ENCODE data around the gene OTUD6A.
A peak's percentile ranks its signal among the peaks of the same experiment; 100 is the strongest.
"Not testable (repeated sequence)": the region's sequence is repeated elsewhere in the genome, so short reads cannot be mapped to it uniquely, and the experiment has no call there.

Gene OTUD6A

GRCh38 chrX:70049406-70049805, 12.9 kb upstream of the OTUD6A start:
- DNase-seq: no peak

GRCh38 chrX:70049925-70050324, 12.3 kb upstream of the OTUD6A start, which contains the start of gene AWAT2:
Gene AWAT2 (minus strand): TSS chrX:70049938. CDS start chrX:70049932, 6 bp downstream.
- DNase-seq: no peak

GRCh38 chrX:70052895-70053615, 9.2 kb upstream of the OTUD6A start:
- DNase-seq: no peak

GRCh38 chrX:70054391-70054790, 7.9 kb upstream of the OTUD6A start:
- no peak for DNase-seq

- DNase-seq: no peak
Observed at GRCh38 chrX:70062961-70063550, 799 bp downstream of the OTUD6A start.

GRCh38 chrX:70066646-70067045, 4.4 kb downstream of the OTUD6A start:
- no peak for DNase-seq

DNA sequence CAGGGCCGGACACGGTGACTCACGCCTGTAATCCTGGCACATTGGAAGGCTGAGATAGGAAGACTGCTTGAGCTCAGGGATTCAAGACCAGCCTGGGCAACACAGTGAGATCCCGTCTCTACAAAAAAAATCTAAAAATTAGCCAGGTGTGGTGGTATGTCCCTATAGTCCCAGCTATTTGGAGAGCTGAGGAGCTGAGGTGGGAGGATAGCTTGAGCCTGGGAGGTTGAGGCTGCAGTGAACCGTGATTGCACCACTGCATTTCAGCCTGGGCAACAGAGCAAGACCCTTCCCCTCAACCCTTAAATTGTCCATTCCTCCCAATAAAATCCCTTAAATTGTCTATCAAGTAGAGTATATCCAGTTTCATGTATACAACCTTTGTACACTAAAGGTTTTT, 17.0 kb downstream of the OTUD6A start:
- no peak for DNase-seq

DNA sequence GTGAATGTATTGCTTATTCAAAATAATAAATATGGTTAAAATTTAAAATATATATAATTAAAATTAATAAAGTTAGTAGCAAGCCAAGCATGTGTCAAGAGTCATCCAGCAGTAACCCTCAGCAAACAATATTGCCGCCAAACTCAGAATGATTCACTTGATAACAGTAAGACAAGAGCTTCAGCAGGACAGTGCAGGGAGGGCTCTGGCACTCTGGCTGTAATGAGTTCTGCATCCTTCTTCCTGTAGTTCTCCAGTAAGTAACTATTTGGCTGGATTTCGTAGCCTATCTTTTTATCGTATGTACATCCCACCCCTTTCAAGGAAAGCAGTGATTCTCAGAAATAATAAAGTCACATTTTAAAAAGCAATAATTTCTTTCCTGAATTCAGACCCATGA, 17.6 kb downstream of the OTUD6A start:
- no peak for DNase-seq

DNA sequence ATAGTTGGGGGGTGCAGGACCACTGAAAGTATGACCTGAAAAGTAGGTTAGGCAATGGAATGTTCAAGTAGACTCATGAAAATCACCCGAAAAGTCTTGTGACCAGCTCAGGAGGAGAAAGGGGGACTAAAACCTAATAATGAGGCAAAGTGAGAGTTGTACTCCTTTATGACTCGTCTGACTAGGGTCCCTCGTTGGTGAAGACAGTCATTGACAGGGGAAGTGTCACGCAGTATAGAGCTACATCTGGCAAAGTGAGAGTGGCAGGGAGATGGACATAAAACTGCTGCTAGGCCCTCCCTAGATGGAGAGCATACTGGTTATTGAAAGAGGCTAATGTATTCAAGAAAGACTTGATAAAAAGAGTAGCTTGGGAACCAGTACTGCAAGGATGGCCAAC, 20.5 kb downstream of the OTUD6A start:
- DNase-seq: no peak

DNA sequence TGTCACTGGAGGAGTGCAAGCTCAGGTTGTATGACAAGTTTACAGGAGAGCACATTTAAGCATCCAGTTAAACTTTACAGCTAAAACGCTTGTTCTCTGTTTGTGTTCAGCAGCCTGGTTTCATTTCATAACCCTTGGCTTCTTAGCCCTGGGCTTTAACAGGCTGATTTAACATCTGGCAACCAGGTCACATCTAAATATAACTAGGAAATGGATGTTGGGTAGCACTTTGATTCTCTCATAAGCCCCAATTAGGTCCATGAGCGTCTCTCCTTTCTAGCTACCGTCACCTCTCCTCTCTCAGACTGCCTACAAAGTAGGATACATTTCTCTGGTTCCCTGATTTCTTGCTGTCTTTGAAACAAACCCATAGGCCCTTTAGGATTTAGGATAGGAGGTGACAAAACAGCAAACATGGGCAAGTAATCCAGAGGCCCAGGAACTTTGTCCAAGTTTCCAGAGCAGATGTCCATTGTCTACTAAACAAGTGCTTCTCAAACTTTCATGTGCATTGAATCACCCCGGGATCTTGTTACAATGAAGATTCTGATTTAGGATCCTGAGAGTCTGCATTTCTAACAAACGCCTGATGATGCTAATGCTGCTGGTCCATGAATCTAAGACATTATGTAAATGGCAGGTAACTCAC, 22.5 kb downstream of the OTUD6A start:
- DNase-seq: peak; percentile 29

DNA sequence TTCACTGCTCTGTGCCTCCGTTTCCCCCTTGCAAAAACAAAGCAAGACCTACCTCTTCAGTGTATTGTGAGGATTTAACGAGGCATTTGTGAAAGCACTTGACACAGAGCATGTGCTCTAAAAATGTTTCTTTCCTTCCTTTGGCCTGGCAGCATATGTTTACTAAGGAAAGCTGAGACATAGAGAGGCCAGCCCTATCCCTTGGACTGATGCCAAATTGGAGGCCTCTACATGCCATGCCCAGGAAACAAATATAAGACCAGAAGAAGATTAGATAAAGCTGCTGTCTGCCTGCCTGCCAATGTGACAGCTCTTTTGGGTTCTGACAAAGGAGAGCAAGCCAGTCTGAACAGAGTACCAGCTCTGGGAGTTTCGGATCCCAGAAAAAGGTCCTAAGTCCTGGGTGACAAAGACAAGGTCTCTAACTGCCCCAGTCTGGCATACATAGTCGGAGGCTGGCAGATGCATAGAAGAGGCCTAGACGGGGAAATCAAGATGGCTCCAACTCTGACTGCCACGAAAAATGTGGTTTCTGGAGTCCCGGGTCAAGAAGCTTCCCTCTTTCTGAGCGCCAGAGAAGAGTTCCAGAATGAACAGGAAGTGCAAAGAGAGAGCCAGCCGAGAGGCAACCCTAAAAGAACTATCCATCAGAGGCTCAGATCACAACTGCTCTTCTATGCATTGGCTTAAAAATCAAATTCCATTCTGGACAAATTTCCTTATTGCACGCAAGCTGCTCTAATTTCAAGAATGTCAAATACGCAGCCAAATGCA, 25.8 kb downstream of the OTUD6A start:
- peak; percentile 90 for DNase-seq

- DNase-seq: no peak
Observed at GRCh38 chrX:70088751-70089150, 26.5 kb downstream of the OTUD6A start.

DNA sequence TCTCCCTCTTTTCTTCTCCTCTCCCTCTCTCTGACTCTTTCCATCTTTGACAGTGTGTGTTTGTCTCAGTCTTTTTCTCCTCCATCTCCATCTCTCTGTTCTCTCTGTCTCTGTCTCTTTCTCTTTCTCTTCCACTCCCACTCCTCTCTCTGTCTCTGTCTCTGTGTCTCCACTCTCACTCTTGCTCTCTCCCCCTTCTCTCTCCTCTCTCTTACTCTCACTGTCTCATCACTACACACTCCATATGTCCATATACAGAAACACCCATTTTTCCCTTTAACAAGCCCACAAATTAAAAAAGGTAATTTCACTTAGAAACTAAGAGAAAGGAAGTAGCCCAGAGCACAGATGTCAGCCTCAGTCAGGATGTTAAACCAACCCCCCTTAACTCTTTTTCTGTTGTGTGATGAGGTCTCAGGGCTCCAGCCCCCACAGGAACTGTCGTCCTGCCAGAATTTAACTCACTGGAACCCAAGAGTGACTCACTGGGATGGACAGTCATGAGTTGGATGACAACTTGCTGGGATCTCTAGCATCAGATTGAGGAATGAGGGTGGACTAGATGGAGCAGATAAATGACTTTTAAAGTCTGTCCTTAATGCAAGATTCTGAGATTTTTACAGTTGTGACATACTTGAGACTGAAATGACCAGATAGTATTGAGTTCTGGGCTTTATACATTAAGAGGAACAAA, 27.5 kb downstream of the OTUD6A start:
- no peak for DNase-seq

- no peak for DNase-seq
Observed at GRCh38 chrX:70092247-70092646, 30.0 kb downstream of the OTUD6A start.

GRCh38 chrX:70096052-70096451, 33.8 kb downstream of the OTUD6A start:
- peak; percentile 67 for DNase-seq

- no peak for DNase-seq
Observed at GRCh38 chrX:70105229-70105628, 43.0 kb downstream of the OTUD6A start.

DNA sequence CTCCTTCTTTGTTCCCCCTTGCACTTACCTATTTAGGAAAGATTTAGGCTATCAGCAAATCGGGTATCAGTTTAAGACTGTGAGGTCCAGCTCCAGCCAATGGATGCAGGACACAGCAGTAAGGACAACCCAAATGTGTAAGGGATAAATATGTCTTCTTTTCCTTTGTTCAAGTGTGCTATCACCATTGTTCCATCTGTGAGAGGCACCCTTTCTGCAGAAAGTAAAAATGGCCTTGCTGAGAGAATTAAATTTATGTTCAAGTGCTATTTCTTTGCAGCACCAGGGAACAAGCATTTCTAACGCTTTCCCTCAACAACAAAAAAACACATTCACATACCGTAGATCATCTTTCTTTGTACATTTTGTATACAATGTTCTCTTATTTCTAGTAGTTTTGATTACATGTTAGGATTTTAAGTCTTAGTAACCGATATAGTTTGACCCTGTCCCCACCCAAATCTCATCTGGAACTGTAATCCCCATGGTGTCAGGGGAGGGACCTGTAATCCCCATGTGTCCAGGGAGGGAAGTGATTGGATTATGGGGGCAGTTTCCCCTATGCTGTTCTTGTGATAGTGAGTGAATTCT, 49.3 kb downstream of the OTUD6A start:
- DNase-seq: not testable (repeated sequence)

All from NCI-H82 (cell line).